CD4-positive, alpha-beta memory T cell (primary cell): ENCODE results near the gene NEBL. TPM values are rescaled to one million over a fixed set of nuclear protein-coding genes. Genes with fewer than 3 reads are reported as not detected.

ENCODE experiments used
- CTCF ChIA-PET: fragments of 350-600 bp; sonication (Branson Sonifier 250); formaldehyde crosslinking; loops from one replicate; lab custom pipeline; 2021; ENCODE audit warnings: inconsistent platforms; ENCODE audit not compliant: partially characterized antibody; lab: Charles Lee
- POLR2A ChIA-PET: fragments of 350-600 bp; sonication (Branson Sonifier 250); formaldehyde crosslinking; loops from one replicate; lab custom pipeline; 2021; ENCODE audit not compliant: partially characterized antibody; lab: Charles Lee
- DNase-seq, 5 donors: peaks; one replicate each; pipeline versions ENCODE4 v3.0.0 to v3.0.0-alpha.2; 2020 to 2022; ENCODE audit warnings: mixed read lengths in 1 of 5
- H3K27ac ChIP-seq: one replicate; pipeline ENCODE4 v1.7.0; 2013; ENCODE audit warnings: low read depth, low read length
- H3K27me3 ChIP-seq: 2 replicates; pipeline ENCODE4 v1.7.0; 2013; ENCODE audit warnings: mild to moderate bottlenecking, low read length, moderate library complexity; ENCODE audit not compliant: insufficient read depth
- H3K36me3 ChIP-seq: 2 replicates; pipeline ENCODE4 v1.7.0; 2013; ENCODE audit warnings: mild to moderate bottlenecking, low read length, moderate library complexity; ENCODE audit not compliant: insufficient read depth
- H3K4me1 ChIP-seq: 2 replicates; pipeline ENCODE4 v1.7.0; 2013; ENCODE audit warnings: mild to moderate bottlenecking, low read length, moderate library complexity; ENCODE audit not compliant: insufficient read depth
- H3K4me3 ChIP-seq, 2 donors: one replicate each; pipeline ENCODE4 v1.7.0; 2013; ENCODE audit warnings: low read length in 2 of 2, mild to moderate bottlenecking in 1 of 2
- H3K9me3 ChIP-seq, 2 donors: one replicate each; pipeline ENCODE4 v1.7.0; 2013; ENCODE audit warnings: low read length in 2 of 2, control low read depth in 1 of 2; ENCODE audit not compliant: control insufficient read depth in 1 of 2
- H3K27ac Mint-ChIP-seq, 7 donors: one replicate each; pipeline ENCODE4 v1.8.0; 2020 to 2021; ENCODE audit warnings: mixed read lengths in 7 of 7, mild to moderate bottlenecking in 6 of 7, inconsistent platforms in 3 of 7, moderate library complexity in 3 of 7
- H3K27me3 Mint-ChIP-seq, 2 donors: one replicate each; pipeline ENCODE4 v1.8.0; 2020 to 2021; ENCODE audit warnings: mixed read lengths in 2 of 2
- H3K36me3 Mint-ChIP-seq, 2 donors: one replicate each; pipeline ENCODE4 v1.8.0; 2020 to 2021; ENCODE audit warnings: mixed read lengths in 2 of 2, inconsistent platforms in 1 of 2, mild to moderate bottlenecking in 1 of 2
- H3K4me1 Mint-ChIP-seq, 4 donors: one replicate each; pipeline ENCODE4 v1.8.0; 2020 to 2021; ENCODE audit warnings: mixed read lengths in 4 of 4, mild to moderate bottlenecking in 1 of 4
- H3K4me3 Mint-ChIP-seq, 8 donors: one replicate each; pipeline ENCODE4 v1.8.0; 2020 to 2021; ENCODE audit warnings: mixed read lengths in 8 of 8, mild to moderate bottlenecking in 7 of 8, moderate library complexity in 6 of 8, inconsistent platforms in 3 of 8
- H3K9me3 Mint-ChIP-seq, 8 donors: one replicate each; pipeline ENCODE4 v1.8.0; 2020 to 2021; ENCODE audit warnings: mixed read lengths in 8 of 8, mild to moderate bottlenecking in 5 of 8, inconsistent platforms in 3 of 8, moderate library complexity in 1 of 8
- intact Hi-C: fragments of 100-400 bp; cut with micrococcal nuclease; formaldehyde crosslinking; loops from one replicate; pipeline ENCODE4 v1.15.1; 2023
- polyA plus RNA-seq, 2 donors: library from polyadenylated mRNA; unstranded; fragments of 300-500 nt; fragmentation: Illumina TruSeq; gene quantifications; one replicate each; pipeline ENCODE4 v1.2.3, GENCODE V29; 2021
- total RNA-seq, 2 experiments: library from RNA; stranded (reverse); gene quantifications; one replicate each; pipeline ENCODE4 v1.2.3, GENCODE V29; 2021

The NEBL gene
- total and polyA plus RNA-seq, 4 experiments from 2014 or later, result not detected

GRCh38 chr10:20856484-20856883, 40.6 kb downstream of the NEBL start:
- Mint-ChIP-seq H3K36me3 (no peaks in the 10 kb centered on the region), H3K27ac (peak overlapping the region in 1 of 7 donors; percentile 22), H3K27me3 (peaks cover 0 to 1% of the 10 kb centered on the region in 2 donors), H3K4me1 (no peaks in the 10 kb centered on the region), H3K9me3 (peaks cover 0 to 5% (median 0%) of the 10 kb centered on the region in 8 donors), H3K4me3 (no peak overlapping the region)
- Histone ChIP-seq H3K27ac (no peak overlapping the region), H3K4me3 (no peak overlapping the region), H3K27me3 (no peaks in the 10 kb centered on the region), H3K9me3 (no peaks in the 10 kb centered on the region), H3K36me3 (no peaks in the 10 kb centered on the region), H3K4me1 (no peaks in the 10 kb centered on the region)
- ChIA-PET CTCF (no interaction called here), POLR2A (no interaction called here)
- no peak for DNase-seq
- intact Hi-C loops, result no loop called here

GRCh38 chr10:20855398-20856038, 41.6 kb downstream of the NEBL start:
- Histone ChIP-seq H3K27me3 (no peaks in the 10 kb centered on the region), H3K27ac (no peak overlapping the region), H3K36me3 (no peaks in the 10 kb centered on the region), H3K4me3 (no peak overlapping the region), H3K9me3 (no peaks in the 10 kb centered on the region), H3K4me1 (no peaks in the 10 kb centered on the region)
- Mint-ChIP-seq H3K4me1 (no peaks in the 10 kb centered on the region), H3K27ac (no peak overlapping the region), H3K27me3 (peaks cover 0 to 1% of the 10 kb centered on the region in 2 donors), H3K4me3 (no peak overlapping the region), H3K9me3 (peaks cover 0 to 5% (median 0%) of the 10 kb centered on the region in 8 donors), H3K36me3 (no peaks in the 10 kb centered on the region)
- intact Hi-C loops, result no loop called here
- ChIA-PET POLR2A (no interaction called here), CTCF (no interaction called here)
- DNase-seq, result no peak

GRCh38 chr10:20853276-20853675, 43.8 kb downstream of the NEBL start:
- H3K4me3 ChIP-seq, result no peak overlapping the region
- Mint-ChIP-seq H3K4me1 (no peaks in the 10 kb centered on the region), H3K36me3 (no peaks in the 10 kb centered on the region), H3K9me3 (peaks cover 0 to 10% (median 2%) of the 10 kb centered on the region in 8 donors), H3K27ac (no peak overlapping the region), H3K27me3 (peaks cover 0 to 5% of the 10 kb centered on the region in 2 donors), H3K4me3 (no peak overlapping the region)
- no peaks in the 10 kb centered on the region for H3K36me3 ChIP-seq
- H3K4me1 ChIP-seq, result no peaks in the 10 kb centered on the region
- no peak overlapping the region for H3K27ac ChIP-seq
- CTCF ChIA-PET, result no interaction called here
- no peak for DNase-seq
- H3K27me3 ChIP-seq, result no peaks in the 10 kb centered on the region
- POLR2A ChIA-PET, result no interaction called here
- intact Hi-C loops, result no loop called here
- no peaks in the 10 kb centered on the region for H3K9me3 ChIP-seq

GRCh38 chr10:20852303-20852702, 44.8 kb downstream of the NEBL start:
- Mint-ChIP-seq H3K36me3 (no peaks in the 10 kb centered on the region), H3K27me3 (peaks cover 0 to 5% of the 10 kb centered on the region in 2 donors), H3K27ac (no peak overlapping the region), H3K4me3 (no peak overlapping the region), H3K9me3 (peaks cover 0 to 10% (median 2%) of the 10 kb centered on the region in 8 donors), H3K4me1 (no peaks in the 10 kb centered on the region)
- CTCF ChIA-PET, result no interaction called here
- intact Hi-C loops, result no loop called here
- Histone ChIP-seq H3K4me1 (no peaks in the 10 kb centered on the region), H3K27ac (no peak overlapping the region), H3K4me3 (no peak overlapping the region), H3K27me3 (no peaks in the 10 kb centered on the region), H3K36me3 (no peaks in the 10 kb centered on the region), H3K9me3 (no peaks in the 10 kb centered on the region)
- POLR2A ChIA-PET, result no interaction called here
- DNase-seq, result no peak

GRCh38 chr10:20847512-20847911, 49.6 kb downstream of the NEBL start:
- no peak overlapping the region for H3K4me3 ChIP-seq
- H3K27me3 Mint-ChIP-seq, result peaks cover 0 to 6% of the 10 kb centered on the region in 2 donors
- no peaks in the 10 kb centered on the region for H3K4me1 ChIP-seq
- H3K4me1 Mint-ChIP-seq, result no peaks in the 10 kb centered on the region
- H3K27me3 ChIP-seq, result no peaks in the 10 kb centered on the region
- H3K9me3 ChIP-seq, result no peaks in the 10 kb centered on the region
- POLR2A ChIA-PET, result no interaction called here
- H3K27ac Mint-ChIP-seq, result no peak overlapping the region
- H3K36me3 ChIP-seq, result no peaks in the 10 kb centered on the region
- no peak overlapping the region for H3K4me3 Mint-ChIP-seq
- CTCF ChIA-PET, result no interaction called here
- DNase-seq, result no peak
- H3K27ac ChIP-seq, result no peak overlapping the region
- peaks cover 0 to 7% (median 5%) of the 10 kb centered on the region in 8 donors for H3K9me3 Mint-ChIP-seq
- no peaks in the 10 kb centered on the region for H3K36me3 Mint-ChIP-seq
- intact Hi-C loops, result no loop called here

GRCh38 chr10:20846263-20846662, 50.8 kb downstream of the NEBL start:
- Mint-ChIP-seq H3K4me1 (no peaks in the 10 kb centered on the region), H3K36me3 (no peaks in the 10 kb centered on the region), H3K27me3 (peaks cover 0 to 6% of the 10 kb centered on the region in 2 donors), H3K27ac (no peak overlapping the region), H3K4me3 (no peak overlapping the region), H3K9me3 (peaks cover 0 to 7% (median 5%) of the 10 kb centered on the region in 8 donors)
- H3K27ac ChIP-seq, result no peak overlapping the region
- DNase-seq, result no peak
- H3K27me3 ChIP-seq, result no peaks in the 10 kb centered on the region
- H3K36me3 ChIP-seq, result no peaks in the 10 kb centered on the region
- H3K4me3 ChIP-seq, result no peak overlapping the region
- H3K4me1 ChIP-seq, result no peaks in the 10 kb centered on the region
- H3K9me3 ChIP-seq, result no peaks in the 10 kb centered on the region
- ChIA-PET CTCF (no interaction called here), POLR2A (no interaction called here)
- intact Hi-C loops, result no loop called here

GRCh38 chr10:20841419-20841818, 55.7 kb downstream of the NEBL start:
- intact Hi-C loops, result no loop called here
- no peaks in the 10 kb centered on the region for H3K4me1 ChIP-seq
- no peak overlapping the region for H3K4me3 ChIP-seq
- Mint-ChIP-seq H3K4me1 (no peaks in the 10 kb centered on the region), H3K27ac (no peak overlapping the region), H3K9me3 (peaks cover 0 to 9% (median 3%) of the 10 kb centered on the region in 8 donors), H3K27me3 (peaks cover 0 to 2% of the 10 kb centered on the region in 2 donors), H3K36me3 (no peaks in the 10 kb centered on the region), H3K4me3 (no peak overlapping the region)
- ChIA-PET CTCF (no interaction called here), POLR2A (no interaction called here)
- no peak overlapping the region for H3K27ac ChIP-seq
- no peaks in the 10 kb centered on the region for H3K27me3 ChIP-seq
- H3K9me3 ChIP-seq, result no peaks in the 10 kb centered on the region
- no peak for DNase-seq
- H3K36me3 ChIP-seq, result no peaks in the 10 kb centered on the region
